22Rv1 (cell line): ENCODE results near the gene GRIK4.

Experiments used
- CTCF ChIP-seq: fragments of 450-650 bp; IDR thresholded peaks from 2 replicates; pipeline ENCODE4 v1.5.1; 2017; ENCODE audit warnings: mild to moderate bottlenecking
- ZFX ChIP-seq: fragments of 450-650 bp; IDR thresholded peaks from 2 replicates; pipeline ENCODE4 v1.6.1; 2017; ENCODE audit warnings: antibody characterized with exemption, borderline replicate concordance

DNA sequence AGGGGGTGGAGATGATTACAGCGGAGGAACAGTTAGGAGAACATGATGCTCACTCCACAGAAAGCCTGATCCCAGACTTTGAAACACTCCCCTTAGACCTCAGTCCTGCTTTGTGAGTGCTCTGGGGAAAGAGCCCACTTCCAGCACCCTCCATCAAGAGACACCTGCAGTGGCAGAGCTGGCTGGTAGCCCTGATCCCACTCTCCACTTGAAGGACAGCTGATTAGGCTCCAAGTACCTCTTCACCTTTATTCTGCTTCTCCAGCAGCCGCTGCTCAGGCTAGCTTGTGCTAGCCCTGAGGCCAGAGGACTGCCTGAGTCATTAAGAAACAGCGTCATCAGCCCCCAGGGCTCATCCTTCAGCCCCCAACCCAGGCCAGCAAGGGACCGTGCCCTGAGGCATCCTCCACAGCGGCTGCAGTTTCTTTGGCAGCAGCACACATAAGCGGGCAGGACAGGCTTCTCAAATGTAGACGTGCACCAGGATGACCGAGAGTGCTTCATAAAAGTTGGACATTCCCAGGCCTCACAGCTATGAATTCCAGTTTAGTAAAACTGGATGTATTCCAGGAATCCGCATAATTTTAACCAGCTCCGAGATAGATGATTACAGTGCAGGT is 366.3 kb downstream of the GRIK4 start:
- no peak for TF ChIP-seq CTCF
- no peak for TF ChIP-seq ZFX
